HepG2 (cell line): ENCODE measurements around the gene CYCS. TPM values are rescaled to one million over a fixed set of nuclear protein-coding genes. Genes with fewer than 3 reads are reported as not detected.
A peak's percentile ranks its signal among the peaks of the same experiment; 100 is the strongest.

ENCODE experiments used
- ATAC-seq: fragments of 200-7000 bp; cut with Tn5 transposase; 3 replicates; pipeline ENCODE4 v1.9.1; 2020; ENCODE audit warnings: mild to moderate bottlenecking, moderate library complexity
- BruUV-seq: library from RNA; stranded (reverse); fragments of 400-500 nt; replicated peaks from 2 replicates; lab custom pipeline; 2021; lab: Mats Ljungman, UMichigan
- CTCF ChIA-PET: fragments of 300-600 bp; formaldehyde crosslinking; extraction: SDS; loops from one replicate; lab custom pipeline; 2021; ENCODE audit warnings: low total read pairs, inconsistent platforms, low intra/inter-chr PET ratio; lab: Yijun Ruan, JAX
- POLR2A ChIA-PET: fragments of 350-600 bp; sonication (Branson Sonifier 250); formaldehyde crosslinking; loops from one replicate; lab custom pipeline; 2020; ENCODE audit warnings: antibody characterized with exemption, inconsistent platforms; lab: Yijun Ruan, JAX
- DNase-seq: peaks from one replicate; pipeline ENCODE4 v3.0.0-alpha.2; 2015; ENCODE audit warnings: low spot score
- FAIRE-seq: peaks from 3 replicates; lab custom pipeline; 2011; peaks lifted over from hg19 to GRCh38; lab: Jason Lieb, UNC
- H2AFZ ChIP-seq: one replicate; pipeline ENCODE4 v1.6.1; 2011; ENCODE audit warnings: low read length, inconsistent platforms
- H3K27ac ChIP-seq: fragments of 300-600 bp; 3 replicates; pipeline ENCODE4 v1.8.0; 2011; ENCODE audit warnings: mixed run types, mild to moderate bottlenecking, mixed read lengths, low read length, inconsistent platforms; ENCODE audit not compliant: insufficient read depth; ENCODE audit errors: extremely low read length
- H3K27me3 ChIP-seq, 2 experiments: fragments of 200-600 bp in 1 of 2; 2 replicates in 1 of 2; 3 replicates in 1 of 2; pipeline versions ENCODE4 v1.6.0 to v1.8.0; 2011; ENCODE audit warnings: low read length in 2 of 2, mild to moderate bottlenecking in 2 of 2, moderate library complexity in 2 of 2, inconsistent platforms in 1 of 2; ENCODE audit not compliant: insufficient read depth in 2 of 2, control insufficient read depth in 1 of 2
- H3K36me3 ChIP-seq, 2 experiments: fragments of 200-600 bp in 1 of 2; replicated peaks in 1 of 2; 2 replicates in 1 of 2; 3 replicates in 1 of 2; pipeline versions ENCODE4 v1.5.1 to v1.8.0; 2011; ENCODE audit warnings: low read length in 2 of 2, inconsistent platforms in 1 of 2; ENCODE audit not compliant: insufficient read depth in 2 of 2, control insufficient read depth in 1 of 2
- H3K4me1 ChIP-seq: 2 replicates; pipeline ENCODE4 v1.5.1; 2012; ENCODE audit warnings: low read length, inconsistent platforms; ENCODE audit not compliant: insufficient read depth
- H3K4me2 ChIP-seq: 2 replicates; pipeline ENCODE4 v1.6.0; 2011; ENCODE audit warnings: low read depth, low read length, inconsistent platforms
- H3K4me3 ChIP-seq, 3 experiments: fragments of 200-600 bp in 1 of 3; sonication (generic), shearing (Covaris generic) in 1 of 3; replicated peaks in 1 of 3; 2 replicates each; pipeline ENCODE4 v1.5.1; 2011 to 2016; ENCODE audit warnings: low read length in 3 of 3, inconsistent platforms in 2 of 3, low read depth in 2 of 3, mild to moderate bottlenecking in 2 of 3, control low read depth in 1 of 3, mixed read lengths in 1 of 3; ENCODE audit not compliant: insufficient read depth in 1 of 3
- H3K79me2 ChIP-seq: one replicate; pipeline ENCODE4 v1.6.1; 2011; ENCODE audit warnings: low read length, inconsistent platforms; ENCODE audit not compliant: insufficient read depth
- H3K9ac ChIP-seq: 2 replicates; pipeline ENCODE4 v1.6.0; 2011; ENCODE audit warnings: mild to moderate bottlenecking, low read depth, low read length, inconsistent platforms; ENCODE audit not compliant: insufficient read depth
- H3K9me3 ChIP-seq: 2 replicates; pipeline ENCODE4 v1.5.1; 2012; ENCODE audit warnings: mild to moderate bottlenecking, low read length
- H4K20me1 ChIP-seq: 2 replicates; pipeline ENCODE4 v1.6.0; 2011; ENCODE audit warnings: inconsistent platforms, mild to moderate bottlenecking, low read length, moderate library complexity; ENCODE audit not compliant: insufficient read depth
- ARHGAP35 ChIP-seq: sonication (generic); formaldehyde crosslinking; IDR thresholded peaks from 2 replicates; pipeline ENCODE4 v1.9.0; 2022; ENCODE audit warnings: mild to moderate bottlenecking, inconsistent platforms, moderate library complexity, missing genetic modification reagents, borderline replicate concordance
- ARID5B ChIP-seq: IDR thresholded peaks from 2 replicates; pipeline ENCODE4 v1.4.0; 2020; ENCODE audit warnings: mild to moderate bottlenecking, missing genetic modification reagents
- GATAD2A ChIP-seq: IDR thresholded peaks from 2 replicates; pipeline ENCODE4 v1.6.1; 2016
- HNF1A ChIP-seq, 2 experiments: sonication (generic) in 1 of 2; formaldehyde crosslinking in 1 of 2; IDR thresholded peaks; 2 replicates each; pipeline versions ENCODE4 v1.4.0 to v1.6.1; 2016 to 2020; ENCODE audit warnings: borderline replicate concordance in 1 of 2, low read depth in 1 of 2, mild to moderate bottlenecking in 1 of 2, missing genetic modification reagents in 1 of 2
- KLF13 ChIP-seq: sonication (generic); formaldehyde crosslinking; IDR thresholded peaks from 2 replicates; pipeline ENCODE4 v1.4.0; 2020; ENCODE audit warnings: mild to moderate bottlenecking, missing genetic modification reagents
- MTA3 ChIP-seq: sonication (generic); formaldehyde crosslinking; IDR thresholded peaks from 2 replicates; pipeline ENCODE4 v1.4.0; 2020; ENCODE audit warnings: missing genetic modification reagents
- NPAS2 ChIP-seq: sonication (generic); formaldehyde crosslinking; IDR thresholded peaks from 2 replicates; pipeline ENCODE4 v1.8.0; 2022; ENCODE audit warnings: mild to moderate bottlenecking, missing genetic modification reagents, borderline replicate concordance
- POLR2A ChIP-seq, 2 experiments: IDR thresholded peaks; 2 replicates each; pipeline ENCODE4 v1.6.1; 2011; ENCODE audit warnings: low read depth in 2 of 2, low read length in 2 of 2, mild to moderate bottlenecking in 1 of 2, moderate library complexity in 1 of 2; ENCODE audit not compliant: insufficient read depth in 1 of 2
- POLR2G ChIP-seq: fragments of 200-400 bp; formaldehyde crosslinking; IDR thresholded peaks from 2 replicates; pipeline ENCODE4 v1.6.1; 2018; ENCODE audit warnings: mild to moderate bottlenecking, low read depth, low read length, moderate library complexity
- SPEN ChIP-seq: sonication (generic); formaldehyde crosslinking; IDR thresholded peaks from 2 replicates; pipeline ENCODE4 v1.5.1; 2020; ENCODE audit warnings: low read depth, mild to moderate bottlenecking, missing genetic modification reagents
- ZNF639 ChIP-seq: conservative IDR thresholded peaks from 2 replicates; pipeline ENCODE4 v1.6.1; 2018; ENCODE audit warnings: missing genetic modification reagents
- ZNF772 ChIP-seq: sonication (generic); formaldehyde crosslinking; IDR thresholded peaks from 2 replicates; pipeline ENCODE4 v1.5.0; 2020; ENCODE audit warnings: mild to moderate bottlenecking, missing genetic modification reagents
- ZNF839 ChIP-seq: sonication (generic); formaldehyde crosslinking; IDR thresholded peaks from 2 replicates; pipeline ENCODE4 v1.4.0; 2020; ENCODE audit warnings: missing genetic modification reagents, mild to moderate bottlenecking, borderline replicate concordance
- ZNF891 ChIP-seq: sonication (generic); formaldehyde crosslinking; IDR thresholded peaks from 2 replicates; pipeline ENCODE4 v1.5.0; 2020; ENCODE audit warnings: mild to moderate bottlenecking, missing genetic modification reagents
- whole genome bisulfite sequencing: methylation state at CpG from one replicate; pipeline ENCODE4 v1.1.6; 2017; ENCODE audit warnings: low lambda C conversion rate; 5-methylcytosine and 5-hydroxymethylcytosine counted together
- in situ Hi-C: cut with HindIII; loops from 2 replicates; pipeline ENCODE4 v1.10.0; 2017; ENCODE audit warnings: low pct_unique_long_range_greater_than_20kb; ENCODE audit not compliant: extremely low pct_ligation_motif_present
- intact Hi-C: fragments of 100-400 bp; cut with micrococcal nuclease; formaldehyde crosslinking; loops from one replicate; pipeline ENCODE4 v1.10.0; 2022; ENCODE audit not compliant: unreplicated experiment
- polyA plus RNA-seq, 8 experiments: library from polyadenylated mRNA; depleted of rRNA in 3 of 8; stranded (reverse) in 7 of 8; unstranded in 1 of 8; fragments of >200 nt; fragmentation: Illumina TruSeq in 4 of 8; extraction: Trizol in 4 of 8; gene quantifications; 2 replicates each; pipeline versions ENCODE4 v1.2.1 to v1.2.3, GENCODE V29; 2011 to 2016; ENCODE audit warnings: low read depth in 4 of 8, missing spikeins in 1 of 8, mixed read lengths in 1 of 8; ENCODE audit not compliant: insufficient read depth in 1 of 8
- total RNA-seq, 5 experiments: library from RNA; depleted of rRNA; stranded (reverse); fragments of >200 nt; fragmentation: Illumina TruSeq; extraction: Trizol; gene quantifications; 2 replicates each; pipeline ENCODE4 v1.2.3, GENCODE V29; 2016; ENCODE audit warnings: low read depth in 1 of 5

CYCS gene
- total and polyA plus RNA-seq, 2 of the 13 experiments (the other 11 are each of a cell fraction or from before 2014, with no cell fraction given) = 35.9 to 202 TPM

GRCh38 chr7:25117226-25118047 lies 7.6 kb downstream of the CYCS start:
- Histone ChIP-seq H3K4me2 (no peak overlapping the region), H3K27me3 (no peaks in the 10 kb centered on the region), H4K20me1 (peaks cover 3% of the 10 kb centered on the region), H3K9ac (no peak overlapping the region), H3K4me3 (no peak overlapping the region), H3K4me1 (peaks cover 21% of the 10 kb centered on the region), H3K9me3 (no peaks in the 10 kb centered on the region), H3K27ac (no peak overlapping the region), H3K79me2 (peaks cover 3% of the 10 kb centered on the region), H3K36me3 (peaks cover 2 to 22% of the 10 kb centered on the region in 2 experiments; a peak in 4 of 5 replicates), H2AFZ (no peak overlapping the region)
- ChIA-PET POLR2A (interaction anchor here (0.6 to 2.1 kb wide), 2 partner anchors 8 to 131 kb away, joined by 4 to 23 read pairs; partner anchors contain the start of gene CYCS), CTCF (no interaction called here)
- BruUV-seq = no TSS peak
- peak; percentile 66 for ATAC-seq
- in situ Hi-C loops = no loop called here
- DNase-seq = peak; percentile 39
- WGBS = 79% methylated on average over 7 of the region's 7 CpGs
- intact Hi-C loops = no loop called here
- FAIRE-seq = no peak
- no peak for TF ChIP-seq NPAS2 (CRISPR knock-in tag)
- TF ChIP-seq ZNF772 = no peak
- peak in 1 of 2 experiments; percentile 60; a peak in 1 of 4 replicates for TF ChIP-seq POLR2A (IDR thresholded peaks at IDR 0.05; ENCODE audit: insufficient read depth in 1 of 2, low read depth in 2 of 2, low read length in 2 of 2)
- no peak for TF ChIP-seq ZNF891 (CRISPR knock-in tag)
- TF ChIP-seq MTA3 (CRISPR knock-in tag) = no peak
- no peak for TF ChIP-seq ARHGAP35 (CRISPR knock-in tag)
- peak; percentile 62 for TF ChIP-seq POLR2G
- no peak for TF ChIP-seq HNF1A (IDR thresholded peaks at IDR 0.05; ENCODE audit: low read depth)
- no peak for TF ChIP-seq HNF1A (CRISPR knock-in tag; IDR thresholded peaks at IDR 0.05; ENCODE audit: borderline replicate concordance)
- TF ChIP-seq GATAD2A (CRISPR knock-in tag) = no peak
- TF ChIP-seq ARID5B (CRISPR knock-in tag) = 0 out of 2 replicates have a peak, but pooled peaks have one; percentile 12
- TF ChIP-seq ZNF839 = no peak
- TF ChIP-seq KLF13 (CRISPR knock-in tag) = no peak
- no peak for TF ChIP-seq ZNF639 (CRISPR knock-in tag)
- no peak for TF ChIP-seq SPEN (CRISPR knock-in tag)
